ENCODE data around the gene OR2L8. TPM values are rescaled to one million over a fixed set of nuclear protein-coding genes. Genes with fewer than 3 reads are reported as not detected.

OR2L8 gene
- total RNA-seq, 2 donors from 2014 or later: 0.45 TPM; not detected in 1

GRCh38 chr1:247953408-247953807 lies 4.8 kb downstream of the OR2L8 start:
- H3K9me3 Mint-ChIP-seq: peaks cover 11 to 13% of the 10 kb centered on the region in 2 donors
- ATAC-seq: no peak
- no peak for DNase-seq (ENCODE audit: low spot score in 2 of 2)
- H3K27ac Mint-ChIP-seq: no peak overlapping the region
- H3K36me3 Mint-ChIP-seq: peaks cover 11 to 13% of the 10 kb centered on the region in 2 donors

DNA sequence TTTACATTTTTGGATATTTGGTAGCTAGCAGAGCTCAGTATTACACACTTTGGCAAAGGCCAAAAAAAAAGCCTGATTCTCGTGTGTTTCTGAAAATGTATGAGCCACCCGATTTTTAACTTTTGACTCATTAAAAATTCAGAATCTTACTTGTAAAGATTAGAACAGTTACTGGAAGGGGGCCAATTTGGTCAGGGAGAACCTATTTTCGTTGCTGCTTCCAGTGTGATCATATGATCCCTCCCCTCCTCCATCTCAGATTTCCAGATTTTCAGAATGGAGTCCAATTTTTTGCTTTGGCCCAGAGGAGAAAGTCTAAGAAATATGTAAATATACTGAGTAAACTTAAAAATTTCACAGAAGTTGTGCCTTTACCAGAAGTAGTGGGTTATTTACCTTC lies 13.1 kb downstream of the OR2L8 start:
- Mint-ChIP-seq H3K9me3 (peaks cover 25 to 26% of the 10 kb centered on the region in 2 donors), H3K27ac (no peak overlapping the region), H3K36me3 (peaks cover 13 to 19% of the 10 kb centered on the region in 2 donors)
- DNase-seq (ENCODE audit: low spot score in 2 of 2): no peak
- no peak for ATAC-seq

DNA sequence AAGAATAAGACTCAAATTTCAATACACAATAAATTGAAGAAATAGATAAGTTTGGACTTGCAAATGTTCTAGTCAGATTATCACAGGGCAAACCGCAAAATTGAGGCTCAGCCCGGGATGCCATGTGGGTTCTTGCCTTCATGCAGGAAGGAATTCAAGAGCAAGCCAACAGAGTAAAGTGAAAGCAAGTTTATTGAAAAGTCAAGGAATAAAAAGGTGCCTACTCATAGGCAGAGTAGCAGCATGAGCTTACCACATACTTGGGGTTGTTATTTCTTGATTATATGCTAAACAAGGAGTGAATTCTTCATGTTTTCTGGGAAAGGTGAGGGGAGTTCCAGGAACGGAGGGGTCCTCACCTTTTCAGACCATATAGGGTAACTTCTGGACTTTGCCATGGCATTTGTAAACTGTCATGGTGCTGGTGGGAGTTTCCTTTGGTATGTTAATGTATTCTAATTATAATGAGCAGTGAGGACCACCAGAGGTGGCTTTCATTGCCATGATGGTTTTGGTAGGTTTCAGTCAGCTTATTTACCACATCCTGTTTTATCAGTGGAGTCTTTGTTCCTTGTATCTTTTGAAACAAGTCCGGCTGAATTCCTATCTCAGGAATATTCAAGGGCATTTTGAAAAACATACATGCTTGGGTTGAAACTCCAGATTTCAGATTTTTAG lies 14.4 kb downstream of the OR2L8 start:
- Mint-ChIP-seq H3K27ac (no peak overlapping the region), H3K9me3 (peaks cover 17 to 22% of the 10 kb centered on the region in 2 donors), H3K36me3 (peaks cover 2 to 10% of the 10 kb centered on the region in 2 donors)
- DNase-seq (ENCODE audit: low spot score in 2 of 2) (no peak), ATAC-seq (no peak)

GRCh38 chr1:247964933-247965332 lies 16.3 kb downstream of the OR2L8 start, which contains the start of gene OR2AK2:
Gene OR2AK2 (plus strand): TSS chr1:247965233. CDS start chr1:247965377, 144 bp downstream.
- H3K36me3 Mint-ChIP-seq: peaks cover 0 to 5% of the 10 kb centered on the region in 2 donors
- ATAC-seq (no peak), DNase-seq (ENCODE audit: low spot score in 2 of 2) (no peak)
- H3K27ac Mint-ChIP-seq: no peak within 1 kb of the TSS
- H3K9me3 Mint-ChIP-seq: peaks cover 8 to 10% of the 10 kb centered on the region in 2 donors

GRCh38 chr1:247966532-247967204 lies 18.0 kb downstream of the OR2L8 start:
- ATAC-seq (no peak), DNase-seq (ENCODE audit: low spot score in 2 of 2) (no peak)
- peaks cover 5 to 10% of the 10 kb centered on the region in 2 donors for H3K9me3 Mint-ChIP-seq
- peaks cover 0 to 9% of the 10 kb centered on the region in 2 donors for H3K36me3 Mint-ChIP-seq
- H3K27ac Mint-ChIP-seq: no peak overlapping the region

- peaks cover 8 to 10% of the 10 kb centered on the region in 2 donors for H3K36me3 Mint-ChIP-seq
- ATAC-seq (no peak), DNase-seq (ENCODE audit: low spot score in 2 of 2) (no peak)
- H3K27ac Mint-ChIP-seq: no peak overlapping the region
- H3K9me3 Mint-ChIP-seq: peaks cover 11 to 12% of the 10 kb centered on the region in 2 donors
Observed at GRCh38 chr1:247992986-247993385, 44.3 kb downstream of the OR2L8 start.

- no peak for DNase-seq (ENCODE audit: low spot score in 2 of 2)
- no peak overlapping the region for H3K27ac Mint-ChIP-seq
- ATAC-seq: no peak
- peaks cover 6 to 8% of the 10 kb centered on the region in 2 donors for H3K36me3 Mint-ChIP-seq
- H3K9me3 Mint-ChIP-seq: peaks cover 9% of the 10 kb centered on the region in 2 donors
Observed at GRCh38 chr1:247998811-247999210, 50.2 kb downstream of the OR2L8 start.

Other genes starting within 250 kb of the OR2L8 start
- gene OR6F1, start 232.2 kb upstream of the OR2L8 start, total RNA-seq: not detected
- gene OR14K1, start 210.2 kb upstream of the OR2L8 start, total RNA-seq: not detected
- not detected for gene OR14A2, start 200.7 kb upstream of the OR2L8 start, total RNA-seq
- gene OR1C1, start 188.3 kb upstream of the OR2L8 start, total RNA-seq: not detected
- not detected for gene OR14A16, start 124.7 kb upstream of the OR2L8 start, total RNA-seq
- not detected for gene OR11L1, start 107.0 kb upstream of the OR2L8 start, total RNA-seq
- under 1 TPM in 1 of 2 donors, not detected in 1; 0.10 TPM for gene TRIM58, start 91.7 kb upstream of the OR2L8 start, total RNA-seq
- gene OR2W3, start 53.3 kb upstream of the OR2L8 start, total RNA-seq: not detected
- not detected for gene OR2T8, start 28.6 kb upstream of the OR2L8 start, total RNA-seq
- gene OR2AJ1, start 24.0 kb upstream of the OR2L8 start, total RNA-seq: not detected
- gene OR2AK2, start 16.4 kb downstream of the OR2L8 start, total RNA-seq: under 1 TPM in 1 of 2 donors, not detected in 1; 0.25 TPM
- under 1 TPM in 1 of 2 donors, not detected in 1; 0.16 TPM for gene OR2L5, start 64.8 kb downstream of the OR2L8 start, total RNA-seq
- gene OR2L2, start 81.2 kb downstream of the OR2L8 start, total RNA-seq: under 1 TPM; 0.14 to 0.23 TPM
- not detected for gene OR2L3, start 98.0 kb downstream of the OR2L8 start, total RNA-seq
- gene OR2L13, start 146.3 kb downstream of the OR2L8 start, total RNA-seq: not detected
- gene OR2M5, start 196.3 kb downstream of the OR2L8 start, total RNA-seq: not detected
- not detected for gene OR2M2, start 226.0 kb downstream of the OR2L8 start, total RNA-seq
- not detected for gene OR2M3, start 248.4 kb downstream of the OR2L8 start, total RNA-seq